ENCODE data around the gene ARMC8. TPM values are rescaled to one million over a fixed set of nuclear protein-coding genes. Genes with fewer than 3 reads are reported as not detected.

The ARMC8 gene
- total and polyA plus RNA-seq, 4 donors = 8.4 to 53.6 (median 22.8) TPM

- Histone ChIP-seq H3K4me3 (ENCODE audit: low read depth in 1 of 3, low read length in 3 of 3) (no peak overlapping the region), H3K27me3 (ENCODE audit: control insufficient read depth in 4 of 4, insufficient read depth in 4 of 4, low read length in 3 of 4) (no peaks in the 10 kb centered on the region), H3K9me3 (ENCODE audit: control insufficient read depth in 4 of 4, low read length in 3 of 4) (no peaks in the 10 kb centered on the region), H3K9ac (ENCODE audit: low read depth in 1 of 2, low read length in 2 of 2) (no peak overlapping the region), H3K4me1 (ENCODE audit: control insufficient read depth in 4 of 4, insufficient read depth in 4 of 4, low read length in 3 of 4) (no peaks in the 10 kb centered on the region), H3K27ac (ENCODE audit: low read depth in 1 of 2, low read length in 2 of 2) (no peak overlapping the region), H3K36me3 (ENCODE audit: control insufficient read depth in 4 of 4, insufficient read depth in 3 of 4, low read depth in 1 of 4, low read length in 3 of 4) (peaks cover 4 to 33% (median 28%) of the 10 kb centered on the region in 4 donors)
- WGBS = 89% methylated on average over 1 of the region's 1 CpG
- DNase-seq (ENCODE audit: low spot score) = no peak
- TF ChIP-seq TAF1 (conservative IDR thresholded peaks at IDR 0.05) = no peak
- TF ChIP-seq, protein P1, sequence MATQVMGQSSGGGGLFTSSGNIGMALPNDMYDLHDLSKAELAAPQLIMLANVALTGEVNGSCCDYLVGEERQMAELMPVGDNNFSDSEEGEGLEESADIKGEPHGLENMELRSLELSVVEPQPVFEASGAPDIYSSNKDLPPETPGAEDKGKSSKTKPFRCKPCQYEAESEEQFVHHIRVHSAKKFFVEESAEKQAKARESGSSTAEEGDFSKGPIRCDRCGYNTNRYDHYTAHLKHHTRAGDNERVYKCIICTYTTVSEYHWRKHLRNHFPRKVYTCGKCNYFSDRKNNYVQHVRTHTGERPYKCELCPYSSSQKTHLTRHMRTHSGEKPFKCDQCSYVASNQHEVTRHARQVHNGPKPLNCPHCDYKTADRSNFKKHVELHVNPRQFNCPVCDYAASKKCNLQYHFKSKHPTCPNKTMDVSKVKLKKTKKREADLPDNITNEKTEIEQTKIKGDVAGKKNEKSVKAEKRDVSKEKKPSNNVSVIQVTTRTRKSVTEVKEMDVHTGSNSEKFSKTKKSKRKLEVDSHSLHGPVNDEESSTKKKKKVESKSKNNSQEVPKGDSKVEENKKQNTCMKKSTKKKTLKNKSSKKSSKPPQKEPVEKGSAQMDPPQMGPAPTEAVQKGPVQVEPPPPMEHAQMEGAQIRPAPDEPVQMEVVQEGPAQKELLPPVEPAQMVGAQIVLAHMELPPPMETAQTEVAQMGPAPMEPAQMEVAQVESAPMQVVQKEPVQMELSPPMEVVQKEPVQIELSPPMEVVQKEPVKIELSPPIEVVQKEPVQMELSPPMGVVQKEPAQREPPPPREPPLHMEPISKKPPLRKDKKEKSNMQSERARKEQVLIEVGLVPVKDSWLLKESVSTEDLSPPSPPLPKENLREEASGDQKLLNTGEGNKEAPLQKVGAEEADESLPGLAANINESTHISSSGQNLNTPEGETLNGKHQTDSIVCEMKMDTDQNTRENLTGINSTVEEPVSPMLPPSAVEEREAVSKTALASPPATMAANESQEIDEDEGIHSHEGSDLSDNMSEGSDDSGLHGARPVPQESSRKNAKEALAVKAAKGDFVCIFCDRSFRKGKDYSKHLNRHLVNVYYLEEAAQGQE (IDR thresholded peaks at IDR 0.05) = no peak
- TF ChIP-seq RXRA (IDR thresholded peaks at IDR 0.05) = no peak
- TF ChIP-seq FOXA1 (IDR thresholded peaks at IDR 0.05) = no peak
- TF ChIP-seq MAX (IDR thresholded peaks at IDR 0.05) = no peak
- TF ChIP-seq, protein P2, sequence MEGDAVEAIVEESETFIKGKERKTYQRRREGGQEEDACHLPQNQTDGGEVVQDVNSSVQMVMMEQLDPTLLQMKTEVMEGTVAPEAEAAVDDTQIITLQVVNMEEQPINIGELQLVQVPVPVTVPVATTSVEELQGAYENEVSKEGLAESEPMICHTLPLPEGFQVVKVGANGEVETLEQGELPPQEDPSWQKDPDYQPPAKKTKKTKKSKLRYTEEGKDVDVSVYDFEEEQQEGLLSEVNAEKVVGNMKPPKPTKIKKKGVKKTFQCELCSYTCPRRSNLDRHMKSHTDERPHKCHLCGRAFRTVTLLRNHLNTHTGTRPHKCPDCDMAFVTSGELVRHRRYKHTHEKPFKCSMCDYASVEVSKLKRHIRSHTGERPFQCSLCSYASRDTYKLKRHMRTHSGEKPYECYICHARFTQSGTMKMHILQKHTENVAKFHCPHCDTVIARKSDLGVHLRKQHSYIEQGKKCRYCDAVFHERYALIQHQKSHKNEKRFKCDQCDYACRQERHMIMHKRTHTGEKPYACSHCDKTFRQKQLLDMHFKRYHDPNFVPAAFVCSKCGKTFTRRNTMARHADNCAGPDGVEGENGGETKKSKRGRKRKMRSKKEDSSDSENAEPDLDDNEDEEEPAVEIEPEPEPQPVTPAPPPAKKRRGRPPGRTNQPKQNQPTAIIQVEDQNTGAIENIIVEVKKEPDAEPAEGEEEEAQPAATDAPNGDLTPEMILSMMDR (IDR thresholded peaks at IDR 0.05; ENCODE audit: low read depth, low read length, missing input control) = no peak
- TF ChIP-seq HNF4G (IDR thresholded peaks at IDR 0.05) = no peak
- no peak for TF ChIP-seq GABPA (IDR thresholded peaks at IDR 0.05 in 1 of 2, conservative IDR thresholded peaks at IDR 0.05 in 1 of 2)
- no peak for TF ChIP-seq RAD21 (IDR thresholded peaks at IDR 0.05)
- TF ChIP-seq ZBTB33 (IDR thresholded peaks at IDR 0.05) = no peak
- no peak for TF ChIP-seq HNF4A (conservative IDR thresholded peaks at IDR 0.05)
- TF ChIP-seq NR2F2 (IDR thresholded peaks at IDR 0.05) = no peak
- TF ChIP-seq SP1 (IDR thresholded peaks at IDR 0.05) = no peak
- TF ChIP-seq YY1 (IDR thresholded peaks at IDR 0.05) = no peak
- TF ChIP-seq EGR1 (IDR thresholded peaks at IDR 0.05; ENCODE audit: low read depth in 2 of 2) = no peak
- TF ChIP-seq JUND (IDR thresholded peaks at IDR 0.05) = no peak
- no peak for TF ChIP-seq FOXA2 (IDR thresholded peaks at IDR 0.05)
- no peak for TF ChIP-seq ATF3 (IDR thresholded peaks at IDR 0.05)
These were observed 54.0 kb downstream of the ARMC8 start for GRCh38 chr3:138241061-138241460.

Data from liver (tissue), 9 donors.